Left cardiac atrium (tissue), 4 donors: ENCODE results near the gene DNM3. TPM values are rescaled to one million over a fixed set of nuclear protein-coding genes. Genes with fewer than 3 reads are reported as not detected.
A peak's percentile ranks its signal among the peaks of the same experiment; 100 is the strongest.

ENCODE experiments used
- ATAC-seq, 2 donors: fragments of 200-7000 bp; cut with Tn5 transposase; one replicate each; pipeline ENCODE4 v1.9.1; 2020; ENCODE audit warnings: mild to moderate bottlenecking in 2 of 2, moderate library complexity in 2 of 2
- DNase-seq: peaks from one replicate; pipeline ENCODE4 v3.0.0-alpha.2; 2020
- intact Hi-C, 2 donors: fragments of 100-400 bp; cut with DNase I; formaldehyde crosslinking; loops; one replicate each; pipeline versions ENCODE4 v1.14.1 to v1.15.1; 2022 to 2023
- total RNA-seq, 2 donors: library from RNA; stranded (reverse); fragmentation: NEBNext Ultra II Directional; extraction: Animal tissue kit (Norgen Biotek cat#: 25700); gene quantifications; one replicate each; pipeline ENCODE4 v1.2.1, GENCODE V29; 2021
- donor health status: DM: no; HTN: yes; CAD: no.
- donor health status: DM: no; HTN: yes; CAD: no; lungs with severe emphysema.
- donor health status: DM: yes; HTN: yes; CAD: no.
- donor health status: Dilated cardiomyopathy.

The DNM3 gene
- total RNA-seq, 2 donors from 2014 or later, result 1.1 to 2.8 TPM

DNA sequence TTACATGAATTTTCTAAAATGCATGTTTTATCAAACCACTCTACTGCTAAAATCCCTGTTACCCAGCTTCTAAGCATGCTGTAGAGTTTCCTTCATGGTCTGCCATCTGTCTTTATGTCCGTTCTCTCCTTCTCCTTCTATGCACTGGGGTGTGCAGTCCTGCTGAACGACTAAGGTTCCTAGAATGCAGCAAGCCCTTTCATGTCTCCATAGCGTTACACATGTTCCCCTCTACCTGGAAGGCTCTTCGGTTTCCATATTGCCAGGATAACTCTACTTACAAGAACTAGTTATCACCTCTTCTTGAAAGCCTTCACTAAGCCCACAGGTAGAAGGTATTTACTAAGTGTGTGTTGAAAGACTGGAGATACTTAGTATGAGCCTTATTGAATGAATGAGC lies 22.2 kb downstream of the DNM3 start:
- intact Hi-C loops, result no loop called here
- DNase-seq (no peak), ATAC-seq (no peak)

DNA sequence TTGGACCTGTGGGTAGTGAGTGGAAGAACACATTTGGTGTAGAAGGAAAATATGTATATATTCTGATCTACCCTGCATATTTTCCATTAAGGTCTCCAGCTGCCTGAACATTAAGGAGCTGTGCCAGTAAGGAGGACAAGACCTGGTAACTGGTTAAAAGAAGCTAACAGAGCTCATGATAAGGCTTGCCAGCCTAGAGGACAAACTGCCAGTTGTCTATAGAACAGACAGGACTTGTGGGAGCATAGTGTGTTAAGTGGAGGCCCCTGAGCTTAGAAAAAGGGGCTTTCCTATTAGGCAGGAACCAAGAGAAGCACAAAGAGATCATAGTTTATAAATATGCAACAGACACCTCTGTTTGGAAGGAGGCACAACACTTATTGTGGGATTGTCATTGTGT lies 23.0 kb downstream of the DNM3 start:
- intact Hi-C loops, result no loop called here
- no peak for ATAC-seq
- DNase-seq, result no peak

DNA sequence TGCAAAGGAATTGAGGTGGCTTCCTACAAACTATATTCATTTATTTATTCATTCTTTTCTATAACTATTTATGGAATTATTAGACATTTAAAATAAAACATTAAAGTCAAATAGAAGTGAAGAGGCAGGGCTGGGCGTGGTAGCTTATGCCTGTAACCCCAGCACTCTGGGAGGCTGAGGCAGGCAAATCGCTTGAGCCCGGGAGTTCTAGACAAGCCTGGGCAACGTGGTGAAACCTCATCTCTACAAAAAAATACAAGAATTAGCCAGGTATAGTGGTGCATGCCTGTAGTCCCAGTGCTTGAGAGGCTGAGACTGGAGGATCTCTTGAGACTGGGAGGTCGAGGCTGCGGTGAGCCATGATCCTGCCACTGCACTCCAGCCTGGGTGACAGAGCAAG lies 23.8 kb downstream of the DNM3 start:
- no peak for DNase-seq
- ATAC-seq, result no peak
- intact Hi-C loops, result no loop called here

DNA sequence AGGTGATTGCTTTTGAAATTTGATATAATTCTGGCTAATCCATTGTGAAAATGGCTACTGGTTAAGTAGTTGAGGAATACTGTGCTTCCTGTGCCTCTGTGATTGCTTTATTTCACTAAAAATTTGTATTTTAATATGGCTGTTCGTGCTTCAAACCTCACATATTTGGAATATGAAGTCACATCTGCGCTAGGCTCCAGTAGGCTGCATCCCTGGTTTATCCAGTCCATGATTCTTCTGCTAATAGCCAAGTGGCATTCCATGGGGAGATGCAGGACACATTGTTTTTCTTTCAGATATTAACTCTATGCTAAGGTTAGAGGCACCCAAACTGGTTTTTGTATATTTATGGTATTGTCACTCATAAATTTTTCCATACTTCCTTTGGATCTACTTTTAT lies 25.9 kb downstream of the DNM3 start:
- intact Hi-C loops, result no loop called here
- no peak for ATAC-seq
- DNase-seq, result no peak

DNA sequence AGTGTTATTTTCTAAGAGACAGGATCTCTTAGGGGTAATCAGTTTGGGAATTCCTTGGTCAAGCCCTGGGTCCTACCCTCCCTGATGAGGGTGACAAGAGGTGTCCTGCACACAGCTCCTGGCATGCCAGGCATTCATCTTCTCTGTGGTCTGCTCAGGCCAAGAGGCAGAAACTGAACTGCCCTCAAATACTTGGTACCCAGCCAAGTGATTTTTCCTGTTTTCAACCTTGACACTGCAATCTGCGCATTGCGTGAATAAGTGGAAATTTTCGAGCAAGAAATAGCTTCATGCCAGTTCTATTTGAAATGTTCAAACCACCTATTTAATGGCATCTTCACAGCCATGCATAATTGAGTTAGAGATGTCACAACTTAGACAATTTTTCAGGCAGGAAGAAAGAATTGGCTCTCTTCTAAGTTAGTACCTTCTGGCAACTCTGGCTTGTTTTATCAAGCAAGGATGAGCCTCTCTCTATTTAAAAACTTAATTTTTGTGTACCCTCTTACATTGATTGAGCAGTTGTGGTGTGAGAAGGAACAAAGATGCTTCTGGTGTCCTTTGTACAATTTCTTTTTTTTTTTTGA lies 27.0 kb downstream of the DNM3 start:
- peak in 1 of 2 donors; percentile 38 for ATAC-seq
- intact Hi-C loops, result no loop called here
- no peak for DNase-seq

DNA sequence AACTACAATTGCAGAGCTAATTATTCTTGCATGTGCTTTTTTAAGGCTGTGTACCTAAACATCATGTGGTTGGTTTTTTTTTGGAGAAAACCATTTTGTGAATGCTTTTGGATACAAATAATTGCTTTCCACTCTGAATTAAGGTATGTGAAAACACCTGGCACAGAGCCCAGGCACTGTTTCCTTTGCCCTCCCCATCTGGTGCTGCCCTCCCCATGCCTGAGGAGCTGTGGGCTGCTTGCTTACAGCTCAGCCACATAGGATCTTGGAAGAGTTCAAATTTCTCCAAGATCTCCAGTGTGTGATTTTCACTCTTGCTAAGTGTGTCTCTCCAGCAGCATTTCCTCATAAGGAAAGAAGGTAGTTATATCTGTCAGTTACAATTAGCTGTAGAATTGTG lies 27.8 kb downstream of the DNM3 start:
- DNase-seq (peak; percentile 19), ATAC-seq (no peak)
- intact Hi-C loops, result no loop called here

DNA sequence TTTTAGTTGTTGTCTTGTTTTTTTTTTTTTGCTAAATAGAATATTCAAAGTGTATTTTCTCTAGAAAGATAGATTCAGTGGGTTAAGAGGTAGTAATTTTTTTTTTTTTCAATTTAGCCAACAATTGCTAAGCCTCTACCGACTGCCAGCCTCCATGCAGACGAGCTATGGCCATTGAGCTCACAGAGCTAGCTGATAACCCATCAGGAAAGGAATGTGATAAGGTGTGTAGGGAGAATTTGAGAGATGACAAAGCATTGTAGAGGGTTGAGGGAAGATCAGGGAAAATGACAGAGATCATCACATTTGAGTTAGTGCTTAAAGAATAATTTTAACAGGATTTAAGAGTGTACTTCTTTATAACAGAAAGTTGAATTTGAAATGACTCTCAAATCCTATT lies 30.6 kb downstream of the DNM3 start:
- no peak for ATAC-seq
- intact Hi-C loops, result no loop called here
- no peak for DNase-seq

DNA sequence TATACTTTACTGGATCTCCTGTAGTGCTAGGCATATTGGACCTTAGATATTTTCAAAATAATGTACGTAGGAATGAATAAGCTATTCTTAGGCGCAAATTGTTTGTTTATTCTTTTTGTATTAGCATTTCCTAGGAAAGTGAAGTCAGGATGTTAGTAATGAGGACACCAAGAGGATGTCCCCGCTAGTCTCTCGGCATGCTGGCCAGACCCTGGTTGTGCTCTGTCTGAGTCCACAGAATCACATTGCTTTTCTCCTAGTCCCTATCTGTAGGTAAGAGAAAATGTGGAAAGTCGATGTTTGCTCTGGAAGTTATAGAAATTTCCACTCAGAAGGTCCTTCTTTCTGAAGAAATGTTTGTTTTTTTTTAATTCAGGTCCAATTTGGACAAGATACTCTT lies 31.1 kb downstream of the DNM3 start:
- intact Hi-C loops, result no loop called here
- ATAC-seq (no peak), DNase-seq (no peak)

DNA sequence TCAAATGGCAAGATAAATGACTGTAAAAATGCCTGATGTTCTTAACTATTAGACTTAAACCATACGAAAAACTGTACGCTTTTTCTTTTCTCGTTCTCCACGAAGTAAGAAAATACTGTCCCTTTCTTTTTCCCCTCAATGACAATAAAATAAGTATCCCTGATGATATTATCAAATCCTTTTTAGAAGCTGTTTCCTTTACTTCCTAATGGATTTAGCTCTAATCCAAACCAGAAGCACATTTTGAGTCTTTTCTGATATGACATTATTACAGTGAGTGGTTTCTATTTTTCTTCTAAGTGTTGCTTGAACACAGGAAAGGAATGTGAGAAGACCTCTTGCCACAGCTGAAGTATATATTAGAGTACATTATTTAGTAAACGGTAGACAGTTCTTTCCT lies 32.4 kb downstream of the DNM3 start:
- intact Hi-C loops, result no loop called here
- ATAC-seq (no peak), DNase-seq (no peak)

DNA sequence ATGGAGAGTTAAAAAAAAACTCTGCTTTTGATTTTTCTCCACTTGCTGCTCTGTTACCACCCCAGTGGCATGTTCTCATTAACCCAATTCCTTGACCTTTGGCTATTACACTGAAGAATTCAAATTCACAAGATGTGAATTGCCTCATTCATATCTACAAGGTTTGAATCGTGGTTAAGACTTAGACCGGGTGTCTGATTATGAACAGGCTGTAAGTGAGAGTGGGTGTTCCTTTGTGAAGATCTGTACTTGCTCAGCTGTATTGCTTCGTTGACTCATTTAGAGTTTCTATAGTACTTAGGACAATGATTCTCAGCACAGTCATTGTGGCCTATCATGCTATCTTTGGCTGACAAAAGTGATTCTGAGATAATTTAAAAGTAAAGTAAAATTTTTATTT lies 36.4 kb downstream of the DNM3 start:
- ATAC-seq (peak in 1 of 2 donors; percentile 54), DNase-seq (no peak)
- intact Hi-C loops, result no loop called here

DNA sequence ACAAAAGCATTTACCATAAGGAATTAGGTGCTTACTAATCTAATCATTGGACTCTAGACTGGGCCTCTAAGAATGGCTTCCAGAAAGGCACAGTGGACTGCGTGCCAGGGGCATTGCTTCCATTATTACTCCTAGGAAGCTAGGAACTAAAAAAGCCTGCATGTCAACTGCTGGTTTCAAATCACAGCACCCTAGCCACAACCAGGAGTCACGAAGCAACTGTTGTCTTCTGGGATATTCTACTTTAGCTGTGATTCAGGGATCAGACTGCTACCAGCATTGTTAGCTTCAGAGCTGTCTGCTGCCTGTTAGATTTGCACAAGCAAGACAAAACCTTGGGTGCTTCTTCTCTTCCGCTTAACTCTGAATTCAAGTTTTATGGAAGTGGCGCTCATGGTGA lies 38.3 kb downstream of the DNM3 start:
- intact Hi-C loops, result no loop called here
- ATAC-seq (no peak), DNase-seq (no peak)

DNA sequence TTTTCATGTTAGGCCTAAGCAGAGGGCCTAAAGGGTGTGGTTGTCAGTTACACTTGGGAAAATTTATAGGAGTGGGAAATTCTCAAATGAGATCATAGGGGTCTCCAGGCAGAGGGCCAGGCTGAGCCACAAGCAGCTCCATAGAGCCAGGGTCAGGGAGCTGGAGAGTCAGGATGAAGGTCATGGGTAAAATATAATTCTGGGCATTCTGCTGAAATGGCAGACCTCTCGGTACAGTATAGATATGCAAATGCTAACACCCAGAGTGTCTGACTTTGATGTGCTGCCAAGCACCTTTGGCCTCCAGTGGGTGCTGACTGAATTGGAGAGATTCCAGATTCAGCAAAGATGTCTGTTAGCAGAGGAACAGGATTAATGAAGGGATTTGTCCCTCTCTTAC lies 40.1 kb downstream of the DNM3 start:
- no peak for DNase-seq
- intact Hi-C loops, result no loop called here
- ATAC-seq, result no peak

DNA sequence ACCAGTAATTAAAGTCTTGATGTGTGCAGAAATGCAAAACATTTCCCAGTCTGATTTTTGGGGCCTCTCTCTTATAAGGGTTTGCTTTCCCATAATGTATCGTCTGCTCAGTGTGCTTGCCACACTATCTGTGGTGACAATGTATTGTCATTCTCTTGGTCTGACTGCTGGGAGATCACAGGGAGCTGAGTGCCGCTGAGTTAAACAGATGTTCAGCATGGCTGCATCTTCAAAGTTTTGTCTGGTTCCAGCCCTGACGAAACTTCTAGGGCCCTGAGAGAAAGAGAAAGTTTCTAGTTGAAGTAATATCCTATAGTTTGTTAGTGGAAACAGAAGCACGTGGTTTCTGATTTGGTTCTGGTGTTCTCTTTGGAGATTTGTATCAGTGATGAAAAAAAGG lies 42.6 kb downstream of the DNM3 start:
- intact Hi-C loops, result no loop called here
- DNase-seq (no peak), ATAC-seq (no peak)

DNA sequence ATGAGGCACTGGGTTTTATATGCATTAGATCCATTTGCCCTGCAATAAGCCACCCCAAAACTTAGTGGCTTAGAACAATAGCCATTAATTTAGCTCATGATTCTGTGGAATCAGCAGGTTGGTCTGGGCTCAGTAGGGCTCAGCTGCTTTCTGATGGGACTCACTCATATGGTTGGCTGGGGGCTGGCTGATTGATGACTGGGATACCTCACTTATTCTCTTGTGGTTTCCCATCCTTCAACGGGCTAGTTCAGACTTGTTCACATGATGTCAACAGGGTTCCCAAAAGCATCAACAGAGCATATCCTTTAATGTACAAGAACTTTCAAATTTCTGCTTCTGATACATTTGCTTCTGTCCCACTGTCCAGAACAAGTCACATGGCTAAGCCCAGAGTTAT lies 43.2 kb downstream of the DNM3 start:
- intact Hi-C loops, result no loop called here
- ATAC-seq (no peak), DNase-seq (no peak)

DNA sequence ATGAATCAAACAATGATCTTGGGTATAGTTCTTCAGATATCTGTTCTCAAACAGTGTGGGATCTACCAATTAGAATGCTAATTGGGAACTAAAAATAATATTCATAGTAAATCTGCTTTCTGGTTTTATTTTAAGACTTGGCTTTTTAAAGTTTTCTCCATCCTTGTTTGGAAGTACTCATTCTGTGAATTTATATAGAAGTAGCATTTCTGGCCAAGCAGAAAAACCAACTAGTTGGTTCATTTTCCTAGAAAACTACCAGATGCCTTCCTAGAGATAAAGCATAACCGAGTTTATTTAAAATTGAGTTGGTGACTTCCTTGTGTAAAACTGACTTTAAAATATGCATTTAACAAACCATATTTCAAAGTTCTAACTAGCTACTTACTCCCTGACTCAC lies 48.8 kb downstream of the DNM3 start:
- no peak for DNase-seq
- intact Hi-C loops, result no loop called here
- ATAC-seq, result no peak

DNA sequence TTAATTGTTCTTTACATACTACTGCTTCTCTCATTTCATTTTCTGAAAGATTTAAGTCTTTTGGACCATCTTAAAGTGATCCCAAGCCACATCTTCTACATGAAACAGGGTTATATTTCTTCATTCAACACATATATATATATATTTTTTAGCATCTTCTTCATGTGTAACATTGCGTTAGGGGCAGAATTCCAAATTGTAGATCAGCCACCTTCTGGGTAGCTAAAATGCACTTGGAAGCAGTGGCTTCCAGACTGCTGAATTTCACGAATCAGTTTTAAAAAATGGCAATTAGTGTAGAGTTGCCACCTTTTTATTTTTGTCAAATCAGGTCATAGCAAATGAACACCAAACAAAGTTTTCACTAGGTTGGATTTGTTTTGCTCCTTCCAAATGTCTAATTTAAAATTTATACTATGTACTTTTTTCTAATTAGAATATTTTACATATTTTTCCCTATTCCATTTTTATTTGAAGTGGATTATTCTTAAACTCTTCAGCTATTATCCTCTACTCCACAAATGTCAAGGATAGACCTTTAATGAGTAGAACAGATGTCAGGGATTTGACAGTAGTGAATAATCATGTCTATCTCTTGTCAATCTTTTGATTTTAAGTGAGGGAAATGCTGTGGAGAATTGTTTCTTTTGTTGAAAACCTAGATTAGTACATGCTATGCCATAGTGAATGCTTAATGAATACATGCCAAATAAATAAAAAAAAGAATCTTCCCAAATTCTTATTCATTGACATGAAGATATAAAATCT lies 55.8 kb downstream of the DNM3 start:
- ATAC-seq (no peak), DNase-seq (no peak)
- intact Hi-C loops, result no loop called here

DNA sequence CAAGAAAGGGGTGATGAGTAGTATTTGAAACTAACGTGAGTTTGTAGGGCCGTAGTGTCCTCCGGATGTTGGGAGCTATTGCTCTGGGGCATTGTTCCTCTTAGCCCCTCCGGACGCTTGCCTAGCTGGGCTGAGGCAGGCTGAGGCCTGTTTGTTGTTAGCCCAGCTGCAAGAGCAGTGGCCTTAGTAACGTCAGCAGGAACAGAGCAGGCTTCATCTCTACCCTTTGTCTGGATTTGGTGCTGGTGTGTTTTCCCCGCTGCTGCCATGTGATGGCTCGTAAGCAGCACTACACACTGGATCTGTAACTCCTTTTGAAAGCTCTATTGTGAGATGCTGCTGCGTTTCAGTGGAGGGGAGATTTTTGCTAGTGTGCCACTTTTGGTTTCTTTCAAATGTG lies 57.6 kb downstream of the DNM3 start:
- no peak for ATAC-seq
- no peak for DNase-seq
- intact Hi-C loops, result no loop called here

DNA sequence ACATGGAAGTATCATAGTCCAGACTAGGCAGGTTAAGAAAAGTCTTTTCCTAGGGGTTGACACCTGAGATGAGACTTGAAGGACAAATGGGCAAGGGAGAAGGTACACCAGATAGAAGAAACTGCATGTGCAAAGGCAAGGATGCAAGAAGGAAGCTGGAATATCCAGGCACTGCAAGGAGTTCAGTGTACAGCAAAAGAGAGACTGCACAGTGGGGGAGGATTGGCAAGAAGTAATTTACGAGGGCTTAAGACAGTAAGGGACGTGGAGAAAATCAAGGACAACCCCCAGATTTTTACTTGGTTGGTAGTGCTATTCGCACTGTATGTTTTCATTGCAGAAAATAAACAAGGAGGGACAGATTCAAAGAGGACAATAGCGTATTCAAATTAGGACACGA lies 58.5 kb downstream of the DNM3 start:
- no peak for DNase-seq
- no peak for ATAC-seq
- intact Hi-C loops, result no loop called here

DNA sequence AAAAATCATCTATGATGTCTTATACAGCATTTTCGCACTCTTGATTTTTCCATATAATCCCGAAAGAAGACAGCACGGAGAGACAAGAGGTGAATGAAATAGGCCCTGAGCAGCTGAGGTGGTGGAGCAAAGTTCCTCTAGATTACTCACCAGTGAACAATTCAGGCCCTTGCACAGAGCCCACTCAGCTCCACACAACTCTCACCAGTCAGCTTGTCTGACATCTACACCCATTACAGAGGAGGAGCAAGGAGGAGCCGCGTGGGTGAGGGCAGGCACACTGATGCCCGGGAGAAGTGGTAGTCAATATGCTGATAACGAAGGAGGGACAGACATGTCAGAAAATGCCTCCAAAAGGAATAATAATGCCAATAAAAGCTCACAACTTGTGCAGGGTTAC lies 59.9 kb downstream of the DNM3 start:
- DNase-seq (no peak), ATAC-seq (peak in 1 of 2 donors; percentile 69)
- intact Hi-C loops, result no loop called here

DNA sequence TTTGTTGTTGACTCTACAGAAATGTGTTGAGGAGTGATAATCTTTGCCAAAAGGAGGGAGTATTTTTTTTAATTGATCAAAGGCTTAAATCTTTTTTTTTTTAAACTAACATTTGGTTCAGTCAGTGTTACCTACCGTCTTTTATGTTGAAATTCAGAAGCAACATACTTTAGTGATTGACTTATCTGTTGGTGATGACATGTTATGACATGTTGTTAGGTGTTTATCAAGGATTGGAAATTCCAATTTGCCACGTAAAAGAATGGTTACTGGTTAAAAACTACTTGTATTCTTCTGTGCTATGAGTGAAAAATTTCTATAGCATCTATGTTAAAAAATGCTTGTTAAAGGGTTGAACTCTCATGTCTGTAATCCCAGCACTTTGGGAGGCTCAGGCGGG lies 61.2 kb downstream of the DNM3 start:
- ATAC-seq, result peak in 1 of 2 donors; percentile 49
- intact Hi-C loops, result no loop called here
- DNase-seq, result no peak

DNA sequence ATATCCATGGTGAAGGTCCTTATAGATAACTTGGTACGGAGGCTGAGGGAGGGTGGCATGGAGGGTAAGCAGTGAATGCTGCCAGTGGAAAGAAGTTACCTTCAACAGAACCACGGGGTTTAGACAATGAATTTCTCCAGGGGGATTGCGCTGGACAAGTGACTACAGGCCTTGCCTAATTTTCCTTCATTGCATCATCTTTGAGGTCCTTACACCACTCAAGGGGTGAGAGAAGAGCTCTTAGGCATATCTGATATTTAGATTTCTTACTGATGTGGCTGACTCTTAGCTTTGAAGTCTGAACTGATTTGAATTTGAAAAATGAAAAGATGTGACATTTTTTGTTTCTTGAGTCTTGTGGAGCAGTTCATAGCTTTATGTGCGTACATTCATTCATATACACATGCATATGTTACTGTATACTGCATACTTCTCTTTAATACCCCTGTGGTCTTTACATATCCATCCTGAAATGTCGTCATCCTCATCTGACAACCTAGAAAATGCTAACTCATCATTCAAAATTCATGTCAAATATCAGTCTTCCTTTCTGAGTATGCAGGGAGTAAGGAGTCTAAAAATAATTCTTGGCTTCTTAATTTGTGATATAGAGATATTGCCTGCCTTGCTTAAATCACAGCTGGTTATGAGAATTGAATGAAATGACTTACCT lies 63.6 kb downstream of the DNM3 start:
- ATAC-seq, result no peak
- intact Hi-C loops, result no loop called here
- no peak for DNase-seq
